Measurements from ENCODE around the gene TNFSF4.

DNA sequence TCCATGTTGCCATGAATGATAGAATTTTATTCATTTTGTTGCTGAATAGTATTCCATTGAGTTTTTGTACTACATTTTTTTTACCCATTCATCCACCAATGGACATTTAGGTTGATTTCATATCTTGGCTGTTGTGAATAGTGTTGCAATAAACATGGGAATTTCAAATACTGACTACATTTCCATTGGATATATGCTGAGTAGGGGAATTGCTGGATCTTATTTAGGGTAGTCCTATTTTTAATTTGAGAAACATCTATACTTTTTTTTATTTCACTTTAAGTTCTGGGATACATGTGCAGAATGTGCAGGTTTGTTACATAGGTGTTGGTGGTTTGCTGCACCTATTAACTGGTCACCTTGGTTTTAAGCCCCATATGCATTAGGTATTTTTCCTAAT is 38.8 kb upstream of the TNFSF4 start:
- TF ChIP-seq GATA2 (IDR thresholded peaks at IDR 0.05; ENCODE audit: low read depth, low read length) = no peak
- no peak for TF ChIP-seq GATA3 (IDR thresholded peaks at IDR 0.05; ENCODE audit: low read depth, low read length)

Measured in SH-SY5Y (cell line).